ENCODE data around the gene TSHZ1.

Gene TSHZ1

DNA sequence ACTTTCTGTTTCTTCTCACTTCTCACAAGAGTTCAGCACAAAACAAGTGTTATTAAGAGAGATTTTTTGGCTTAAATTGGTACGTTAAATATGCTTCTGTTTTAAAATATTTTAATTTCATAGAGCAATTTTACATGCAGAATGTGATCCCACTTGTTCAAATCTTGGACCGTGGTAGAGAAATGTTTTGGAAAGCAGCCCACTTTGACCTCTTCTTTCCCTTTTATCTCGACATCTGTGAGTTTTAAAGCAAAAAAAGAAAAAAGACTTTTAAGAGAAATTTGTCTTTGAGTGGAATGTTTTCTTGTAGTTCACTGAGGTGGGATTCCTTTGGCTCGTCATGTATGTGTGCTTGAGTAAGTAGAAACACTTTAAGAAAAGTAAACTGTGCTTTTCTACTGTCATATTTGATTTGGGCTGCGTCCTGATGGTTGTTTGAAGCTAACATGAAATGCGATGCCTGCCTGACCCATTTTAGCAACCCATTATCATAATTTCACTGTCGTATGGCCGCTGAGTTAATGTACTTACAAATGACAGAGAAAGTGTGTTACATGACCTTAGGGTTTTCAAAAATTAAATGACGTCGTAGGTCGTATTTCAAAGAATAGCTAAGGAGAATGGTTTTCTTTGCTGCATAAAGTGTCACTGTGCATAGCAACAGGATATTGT, 54.5 kb downstream of the TSHZ1 start:
- Histone ChIP-seq H3K9me2 (replicated peaks; ENCODE audit: low read depth, low read length) (no peaks in the 10 kb centered on the region), H2AFZ (ENCODE audit: low read length) (no peak overlapping the region), H3K27me3 (ENCODE audit: insufficient read depth, low read length, poor library complexity, severe bottlenecking) (no peaks in the 10 kb centered on the region), H3K79me2 (ENCODE audit: insufficient read depth, low read length) (peaks cover 27% of the 10 kb centered on the region), H3K9me3 (ENCODE audit: insufficient read depth, low read depth, low read length) (no peaks in the 10 kb centered on the region), H4K20me1 (ENCODE audit: insufficient read depth, low read length, poor library complexity, severe bottlenecking) (peaks cover 2% of the 10 kb centered on the region), H3K4me2 (ENCODE audit: low read depth, low read length, poor library complexity, severe bottlenecking) (no peak overlapping the region), H3K9ac (ENCODE audit: low read depth, low read length, poor library complexity, severe bottlenecking) (no peak overlapping the region), H3F3A (ENCODE audit: low read depth) (no peaks in the 10 kb centered on the region), H3K36me3 (ENCODE audit: insufficient read depth, low read length) (no peaks in the 10 kb centered on the region; the same call in 1 of the 2 replicates), H3K4me1 (ENCODE audit: insufficient read depth, low read length, poor library complexity, severe bottlenecking) (peaks cover 23% of the 10 kb centered on the region), H3K4me3 (ENCODE audit: low read length, poor library complexity, severe bottlenecking) (no peak overlapping the region)
- TF ChIP-seq, protein P1, sequence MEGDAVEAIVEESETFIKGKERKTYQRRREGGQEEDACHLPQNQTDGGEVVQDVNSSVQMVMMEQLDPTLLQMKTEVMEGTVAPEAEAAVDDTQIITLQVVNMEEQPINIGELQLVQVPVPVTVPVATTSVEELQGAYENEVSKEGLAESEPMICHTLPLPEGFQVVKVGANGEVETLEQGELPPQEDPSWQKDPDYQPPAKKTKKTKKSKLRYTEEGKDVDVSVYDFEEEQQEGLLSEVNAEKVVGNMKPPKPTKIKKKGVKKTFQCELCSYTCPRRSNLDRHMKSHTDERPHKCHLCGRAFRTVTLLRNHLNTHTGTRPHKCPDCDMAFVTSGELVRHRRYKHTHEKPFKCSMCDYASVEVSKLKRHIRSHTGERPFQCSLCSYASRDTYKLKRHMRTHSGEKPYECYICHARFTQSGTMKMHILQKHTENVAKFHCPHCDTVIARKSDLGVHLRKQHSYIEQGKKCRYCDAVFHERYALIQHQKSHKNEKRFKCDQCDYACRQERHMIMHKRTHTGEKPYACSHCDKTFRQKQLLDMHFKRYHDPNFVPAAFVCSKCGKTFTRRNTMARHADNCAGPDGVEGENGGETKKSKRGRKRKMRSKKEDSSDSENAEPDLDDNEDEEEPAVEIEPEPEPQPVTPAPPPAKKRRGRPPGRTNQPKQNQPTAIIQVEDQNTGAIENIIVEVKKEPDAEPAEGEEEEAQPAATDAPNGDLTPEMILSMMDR (conservative IDR thresholded peaks at IDR 0.05; ENCODE audit: low read length), result no peak
- no peak for TF ChIP-seq EZH2phosphoT487 (IDR thresholded peaks at IDR 0.05; ENCODE audit: borderline replicate concordance)

DNA sequence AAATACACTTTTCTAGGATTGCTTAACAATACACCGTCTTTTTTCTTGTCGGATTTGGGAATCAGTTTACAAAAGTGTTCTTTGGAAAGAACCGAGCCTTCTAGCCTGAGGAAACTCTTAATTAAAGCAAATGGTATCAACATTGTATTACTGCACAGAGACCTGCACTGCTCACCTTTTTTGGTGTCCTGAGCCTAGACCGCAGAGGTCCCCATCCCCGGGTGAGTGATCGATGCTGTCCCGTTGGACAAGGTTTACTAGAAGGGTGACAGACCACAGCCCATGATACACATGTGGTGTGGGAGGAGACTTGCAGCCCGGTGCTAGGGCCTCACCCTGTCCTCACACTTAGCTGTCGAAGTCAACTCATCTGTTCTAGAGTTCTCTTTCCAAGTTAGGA, 55.3 kb downstream of the TSHZ1 start:
- Histone ChIP-seq H3K79me2 (ENCODE audit: insufficient read depth, low read length) (peaks cover 33% of the 10 kb centered on the region), H3K9me2 (replicated peaks; ENCODE audit: low read depth, low read length) (no peaks in the 10 kb centered on the region), H3K4me3 (ENCODE audit: low read length, poor library complexity, severe bottlenecking) (no peak overlapping the region), H3F3A (ENCODE audit: low read depth) (no peaks in the 10 kb centered on the region), H4K20me1 (ENCODE audit: insufficient read depth, low read length, poor library complexity, severe bottlenecking) (peaks cover 3% of the 10 kb centered on the region), H3K9ac (ENCODE audit: low read depth, low read length, poor library complexity, severe bottlenecking) (no peak overlapping the region), H3K4me1 (ENCODE audit: insufficient read depth, low read length, poor library complexity, severe bottlenecking) (peaks cover 23% of the 10 kb centered on the region), H3K27me3 (ENCODE audit: insufficient read depth, low read length, poor library complexity, severe bottlenecking) (no peaks in the 10 kb centered on the region), H3K36me3 (ENCODE audit: insufficient read depth, low read length) (no peaks in the 10 kb centered on the region; the same call in 1 of the 2 replicates), H3K9me3 (ENCODE audit: insufficient read depth, low read depth, low read length) (no peaks in the 10 kb centered on the region), H3K4me2 (ENCODE audit: low read depth, low read length, poor library complexity, severe bottlenecking) (no peak overlapping the region), H2AFZ (ENCODE audit: low read length) (no peak overlapping the region)
- TF ChIP-seq, protein P1 (conservative IDR thresholded peaks at IDR 0.05; ENCODE audit: low read length), result no peak
- TF ChIP-seq EZH2phosphoT487 (IDR thresholded peaks at IDR 0.05; ENCODE audit: borderline replicate concordance), result no peak

DNA sequence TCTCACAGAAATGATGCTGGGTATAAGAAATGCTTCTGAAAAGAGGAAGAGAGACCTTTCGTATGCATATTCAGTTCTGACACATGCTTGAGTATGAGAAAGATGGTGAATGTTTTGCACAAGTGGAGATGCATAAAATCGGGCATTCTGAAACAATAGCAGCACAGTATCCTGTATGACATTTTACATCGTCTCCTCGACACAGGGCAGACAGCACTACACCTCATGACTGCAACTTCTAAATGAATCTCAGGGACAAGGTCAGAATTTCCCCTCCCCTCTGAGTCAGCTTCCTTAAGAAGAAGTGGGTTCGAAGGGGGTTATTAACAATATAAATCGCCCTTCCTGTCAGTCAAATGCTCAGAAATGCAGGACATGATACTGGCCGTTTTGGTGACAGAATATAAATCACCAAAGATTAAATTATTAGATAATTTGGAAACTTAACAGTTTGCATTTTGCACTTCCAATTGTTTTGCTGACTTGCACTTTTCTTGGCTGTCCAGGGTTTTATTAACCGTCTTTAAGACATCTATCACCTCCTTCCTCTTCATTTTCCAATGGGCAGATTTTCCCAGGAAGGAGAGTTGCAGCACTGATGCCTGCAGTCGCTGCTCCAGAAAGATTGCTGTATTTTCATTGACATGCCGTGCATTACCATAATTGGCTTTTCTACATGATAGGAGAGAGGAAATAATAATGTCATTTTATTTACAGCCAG, 57.2 kb downstream of the TSHZ1 start:
- Histone ChIP-seq H4K20me1 (ENCODE audit: insufficient read depth, low read length, poor library complexity, severe bottlenecking) (peaks cover 3% of the 10 kb centered on the region), H3K9me3 (ENCODE audit: insufficient read depth, low read depth, low read length) (no peaks in the 10 kb centered on the region), H3K4me1 (ENCODE audit: insufficient read depth, low read length, poor library complexity, severe bottlenecking) (peaks cover 23% of the 10 kb centered on the region), H3K36me3 (ENCODE audit: insufficient read depth, low read length) (no peaks in the 10 kb centered on the region), H3K9me2 (replicated peaks; ENCODE audit: low read depth, low read length) (no peaks in the 10 kb centered on the region), H3K79me2 (ENCODE audit: insufficient read depth, low read length) (peaks cover 33% of the 10 kb centered on the region), H3K9ac (ENCODE audit: low read depth, low read length, poor library complexity, severe bottlenecking) (no peak overlapping the region), H3K4me2 (ENCODE audit: low read depth, low read length, poor library complexity, severe bottlenecking) (no peak overlapping the region), H3K27me3 (ENCODE audit: insufficient read depth, low read length, poor library complexity, severe bottlenecking) (no peaks in the 10 kb centered on the region), H3F3A (ENCODE audit: low read depth) (no peaks in the 10 kb centered on the region), H3K4me3 (ENCODE audit: low read length, poor library complexity, severe bottlenecking) (no peak overlapping the region), H2AFZ (ENCODE audit: low read length) (no peak overlapping the region)
- TF ChIP-seq EZH2phosphoT487 (IDR thresholded peaks at IDR 0.05; ENCODE audit: borderline replicate concordance), result no peak
- TF ChIP-seq, protein P1 (conservative IDR thresholded peaks at IDR 0.05; ENCODE audit: low read length), result no peak
